SK-N-SH (cell line): Measurements from ENCODE around the gene TGFBR3L. TPM values are rescaled to one million over a fixed set of nuclear protein-coding genes. Genes with fewer than 3 reads are reported as not detected.

ENCODE experiments used
- CTCF ChIA-PET: fragments of 300-600, 350-600 bp; formaldehyde crosslinking; extraction: SDS; loops from one replicate; lab custom pipeline; 2021; lab: Yijun Ruan, JAX
- POLR2A ChIA-PET: fragments of 350-600 bp; sonication (Branson Sonifier 250); formaldehyde crosslinking; extraction: SDS; loops from one replicate; lab custom pipeline; 2020; ENCODE audit warnings: antibody characterized with exemption, inconsistent platforms; lab: Yijun Ruan, JAX
- DNase-seq: peaks from one replicate; pipeline ENCODE4 v3.0.0; 2012
- H2AFZ ChIP-seq: fragments of 200-600 bp; sonication (generic); 2 replicates; pipeline ENCODE4 v1.8.1; 2016; ENCODE audit warnings: antibody characterized with exemption, mild to moderate bottlenecking, low read depth
- H3F3A ChIP-seq: fragments of 200-600 bp; sonication (generic); replicated peaks from 2 replicates; pipeline ENCODE3; 2016; ENCODE audit warnings: antibody characterized with exemption, mild to moderate bottlenecking; ENCODE audit not compliant: insufficient read depth
- H3K27ac ChIP-seq, 2 experiments: fragments of 200-500 bp in 1 of 2; fragments of 200-600 bp in 1 of 2; sonication (Bioruptor generic) in 1 of 2; sonication (generic), shearing (Covaris generic) in 1 of 2; 2 replicates each; pipeline versions ENCODE4 v1.5.1 to v1.6.1; 2014 to 2016; ENCODE audit warnings: low read depth in 2 of 2, inconsistent platforms in 1 of 2, low read length in 1 of 2, mild to moderate bottlenecking in 1 of 2, mixed read lengths in 1 of 2
- H3K27me3 ChIP-seq: fragments of 200-600 bp; sonication (generic), shearing (Covaris generic); 2 replicates; pipeline ENCODE4 v1.6.1; 2016; ENCODE audit warnings: mixed run types; ENCODE audit not compliant: insufficient read depth
- H3K36me3 ChIP-seq, 2 experiments: fragments of 200-500 bp in 1 of 2; fragments of 200-600 bp in 1 of 2; sonication (Bioruptor generic) in 1 of 2; sonication (generic) in 1 of 2; replicated peaks in 1 of 2; 2 replicates each; pipeline versions ENCODE3 to v1.5.1; 2014 to 2016; ENCODE audit warnings: low read length in 1 of 2, mild to moderate bottlenecking in 1 of 2; ENCODE audit not compliant: insufficient read depth in 2 of 2, control insufficient read depth in 1 of 2
- H3K4me1 ChIP-seq, 2 experiments: fragments of 200-500 bp in 1 of 2; fragments of 200-600 bp in 1 of 2; sonication (Bioruptor generic) in 1 of 2; sonication (generic), shearing (Covaris generic) in 1 of 2; 2 replicates each; pipeline versions ENCODE4 v1.5.1 to v1.6.1; 2014 to 2016; ENCODE audit warnings: low read depth in 1 of 2, low read length in 1 of 2, mixed run types in 1 of 2; ENCODE audit not compliant: insufficient read depth in 2 of 2, control insufficient read depth in 1 of 2
- H3K4me2 ChIP-seq: fragments of 200-600 bp; sonication (generic), shearing (Covaris generic); 2 replicates; pipeline ENCODE4 v1.6.1; 2017; ENCODE audit warnings: mixed run types
- H3K4me3 ChIP-seq, 2 experiments: fragments of 200-500 bp in 1 of 2; fragments of 200-600 bp in 1 of 2; sonication (Bioruptor generic) in 1 of 2; sonication (generic), shearing (Covaris generic) in 1 of 2; 2 replicates each; pipeline versions ENCODE4 v1.5.1 to v1.8.1; 2014 to 2016; ENCODE audit warnings: low read depth in 2 of 2, inconsistent platforms in 1 of 2, low read length in 1 of 2, mild to moderate bottlenecking in 1 of 2, mixed read lengths in 1 of 2, moderate library complexity in 1 of 2
- H3K79me2 ChIP-seq: fragments of 200-600 bp; sonication (generic); 2 replicates; pipeline ENCODE4 v1.8.1; 2017; ENCODE audit warnings: mild to moderate bottlenecking; ENCODE audit not compliant: insufficient read depth
- H3K9ac ChIP-seq: fragments of 200-600 bp; sonication (generic); 2 replicates; pipeline ENCODE4 v1.6.1; 2017; ENCODE audit warnings: mixed run types
- H3K9me2 ChIP-seq: fragments of 200-600 bp; sonication (generic); 2 replicates; pipeline ENCODE4 v1.6.1; 2017; ENCODE audit warnings: mixed run types
- H3K9me3 ChIP-seq: fragments of 200-600 bp; sonication (generic); 2 replicates; pipeline ENCODE4 v1.6.1; 2017; ENCODE audit warnings: mixed run types, mild to moderate bottlenecking, moderate library complexity
- H4K20me1 ChIP-seq: fragments of 200-600 bp; sonication (generic); 2 replicates; pipeline ENCODE4 v1.6.1; 2017; ENCODE audit warnings: mild to moderate bottlenecking, mixed run types; ENCODE audit not compliant: insufficient read depth
- CHD2 ChIP-seq: fragments of 150-350 bp; IDR thresholded peaks from 2 replicates; pipeline ENCODE4 v1.6.1; 2018; ENCODE audit warnings: low read length; ENCODE audit not compliant: partially characterized antibody
- CTCF ChIP-seq: fragments of 200-600 bp; sonication (generic); IDR thresholded peaks from 2 replicates; pipeline ENCODE4 v1.6.1; 2017; ENCODE audit warnings: antibody characterized with exemption, mild to moderate bottlenecking, moderate library complexity
- FOXM1 ChIP-seq: IDR thresholded peaks from 2 replicates; pipeline ENCODE4 v1.4.0; 2012; ENCODE audit warnings: low read depth, mild to moderate bottlenecking
- GABPA ChIP-seq: IDR thresholded peaks from 2 replicates; pipeline ENCODE4 v1.4.0; 2012; ENCODE audit warnings: low read depth, mild to moderate bottlenecking
- GATA2 ChIP-seq: sonication (generic); formaldehyde crosslinking; IDR thresholded peaks from 2 replicates; pipeline ENCODE4 v1.5.0; 2020; ENCODE audit warnings: mild to moderate bottlenecking, missing genetic modification reagents
- MAX ChIP-seq: IDR thresholded peaks from 2 replicates; pipeline ENCODE4 v1.4.0; 2012; ENCODE audit warnings: low read depth
- MEF2A ChIP-seq: IDR thresholded peaks from 2 replicates; pipeline ENCODE4 v1.4.0; 2012; ENCODE audit warnings: low read depth, borderline replicate concordance
- NFIC ChIP-seq: IDR thresholded peaks from 2 replicates; pipeline ENCODE4 v1.4.0; 2012; ENCODE audit warnings: borderline replicate concordance
- RCOR1 ChIP-seq: fragments of 150-350 bp; IDR thresholded peaks from 2 replicates; pipeline ENCODE4 v1.6.1; 2017; ENCODE audit warnings: antibody characterized with exemption, low read length
- REST ChIP-seq: IDR thresholded peaks from 2 replicates; pipeline ENCODE4 v1.6.1; 2012; ENCODE audit warnings: mild to moderate bottlenecking, low read depth, low read length, moderate library complexity
- RXRA ChIP-seq: IDR thresholded peaks from 2 replicates; pipeline ENCODE4 v1.4.0; 2012; ENCODE audit warnings: low read depth, mild to moderate bottlenecking, borderline replicate concordance
- SMC3 ChIP-seq: IDR thresholded peaks from 2 replicates; pipeline ENCODE4 v1.6.1; 2012; ENCODE audit warnings: low read depth, low read length, improper control_type of control experiment
- TCF12 ChIP-seq: IDR thresholded peaks from 2 replicates; pipeline ENCODE4 v1.4.0; 2012
- USF2 ChIP-seq: fragments of 150-350 bp; IDR thresholded peaks from 2 replicates; pipeline ENCODE4 v1.6.1; 2017; ENCODE audit warnings: antibody characterized with exemption, low read length, low read depth, borderline replicate concordance
- YY1 ChIP-seq: IDR thresholded peaks from 2 replicates; pipeline ENCODE4 v1.4.0; 2012; ENCODE audit warnings: low read depth, mild to moderate bottlenecking
- WGBS: methylation state at CpG from one replicate; pipeline ENCODE4 v1.1.6; 2017; ENCODE audit warnings: low lambda C conversion rate; 5-methylcytosine and 5-hydroxymethylcytosine counted together
- polyA plus RNA-seq, 3 experiments: library from polyadenylated mRNA; depleted of rRNA; stranded (reverse); fragments of >200 nt; gene quantifications; 2 replicates each; pipeline ENCODE4 v1.2.3, GENCODE V29; 2012

The TGFBR3L gene
- polyA plus RNA-seq, 1 of the 3 experiments (the other 2 are of a cell fraction) = 0.87 TPM

GRCh38 chr19:7874076-7874896, 40.3 kb upstream of the TGFBR3L start, which contains the start of gene PRR36 (continued):
- TF ChIP-seq REST (no peak), MAX (no peak), CTCF (no peak), FOXM1 (no peak), MEF2A (no peak), USF2 (no peak), YY1 (no peak), GABPA (no peak), CHD2 (no peak), GATA2 (CRISPR knock-in tag) (peak; percentile 64), RCOR1 (no peak), RXRA (no peak)

- Histone ChIP-seq H3F3A (peaks cover 14% of the 10 kb centered on the region), H3K4me2 (peak overlapping the region; percentile 78), H3K9me2 (no peaks in the 10 kb centered on the region), H3K27me3 (no peaks in the 10 kb centered on the region), H4K20me1 (no peaks in the 10 kb centered on the region), H3K36me3 (no peaks in the 10 kb centered on the region), H3K9me3 (no peaks in the 10 kb centered on the region), H3K79me2 (no peaks in the 10 kb centered on the region), H3K4me1 (peaks cover 0 to 30% of the 10 kb centered on the region in 2 experiments; a peak in 2 of 4 replicates), H3K4me3 (peak overlapping the region; percentile 47 to 59), H3K9ac (no peak overlapping the region), H2AFZ (no peak overlapping the region), H3K27ac (peak overlapping the region in 1 of 2 experiments; percentile 56; a peak in 1 of 4 replicates)
- CTCF ChIA-PET = interaction anchor here (1.0 to 1.7 kb wide), 3 partner anchors 16 to 127 kb away, joined by 4 to 5 read pairs (median 4); partner anchors contain the start of gene SNAPC2
- WGBS = 58% methylated on average over 12 of the region's 12 CpGs
- no peak for DNase-seq
- POLR2A ChIA-PET = interaction anchor here (0.7 to 1.2 kb wide), 3 partner anchors 13 to 46 kb away, joined by 3 to 6 read pairs (median 5); no protein-coding TSS in a partner anchor
- TF ChIP-seq TCF12 = no peak
- no peak for TF ChIP-seq NFIC
- no peak for TF ChIP-seq MAX
- TF ChIP-seq CTCF = no peak
- TF ChIP-seq RXRA = no peak
- no peak for TF ChIP-seq FOXM1
- TF ChIP-seq RCOR1 = no peak
- TF ChIP-seq USF2 = no peak
- TF ChIP-seq MEF2A = no peak
- no peak for TF ChIP-seq SMC3
- no peak for TF ChIP-seq YY1
These were observed 39.7 kb upstream of the TGFBR3L start for GRCh38 chr19:7874897-7875273.
